IMR-90 (cell line): ENCODE measurements around the gene RTEL1. TPM values are rescaled to one million over a fixed set of nuclear protein-coding genes. Genes with fewer than 3 reads are reported as not detected.
A peak's percentile ranks its signal among the peaks of the same experiment; 100 is the strongest.

ENCODE experiments used
- ATAC-seq: fragments of 200-7000 bp; cut with Tn5 transposase; 2 replicates; pipeline ENCODE4 v1.9.1; 2020; ENCODE audit warnings: low read depth, mild to moderate bottlenecking, moderate library complexity
- BruUV-seq: library from RNA; stranded (reverse); fragments of 400-500 nt; replicated peaks from 2 replicates; lab custom pipeline; 2021; lab: Mats Ljungman, UMichigan
- CTCF ChIA-PET: fragments of 300-600 bp; formaldehyde crosslinking; extraction: SDS; loops from one replicate; lab custom pipeline; 2021; ENCODE audit warnings: antibody characterized with exemption; lab: Yijun Ruan, JAX
- POLR2A ChIA-PET: fragments of 300-600 bp; sonication (Branson Sonifier 250); formaldehyde crosslinking; loops from one replicate; lab custom pipeline; 2022; ENCODE audit warnings: antibody characterized with exemption; ENCODE audit not compliant: unreplicated experiment; lab: Charles Lee
- DNase-seq: peaks from one replicate; pipeline ENCODE4 v3.0.0; 2013
- H2AFZ ChIP-seq: replicated peaks from 2 replicates; pipeline ENCODE3; 2013; ENCODE audit warnings: low read length, mild to moderate bottlenecking; ENCODE audit not compliant: poor library complexity
- H2AK5ac ChIP-seq: 2 replicates; pipeline ENCODE4 v1.6.1; 2013; ENCODE audit warnings: low read depth, low read length, inconsistent platforms
- H2AK9ac ChIP-seq: replicated peaks from 2 replicates; pipeline ENCODE3; 2013; ENCODE audit warnings: mild to moderate bottlenecking, low read depth, low read length, moderate library complexity; ENCODE audit not compliant: poor library complexity
- H2BK120ac ChIP-seq: 2 replicates; pipeline ENCODE4 v1.6.1; 2013; ENCODE audit warnings: low read depth, low read length, inconsistent platforms
- H2BK15ac ChIP-seq: 3 replicates; pipeline ENCODE4 v1.6.1; 2013; ENCODE audit warnings: low read depth, low read length, inconsistent platforms
- H2BK20ac ChIP-seq: 2 replicates; pipeline ENCODE4 v1.6.1; 2013; ENCODE audit warnings: low read depth, mild to moderate bottlenecking, inconsistent platforms, low read length, moderate library complexity
- H2BK5ac ChIP-seq: 2 replicates; pipeline ENCODE4 v1.6.1; 2013; ENCODE audit warnings: mild to moderate bottlenecking, low read depth, low read length, inconsistent platforms; ENCODE audit not compliant: poor library complexity, severe bottlenecking
- H3K14ac ChIP-seq: replicated peaks from 2 replicates; pipeline ENCODE4 v1.6.1; 2013; ENCODE audit warnings: low read depth, low read length, inconsistent platforms
- H3K18ac ChIP-seq: 2 replicates; pipeline ENCODE4 v1.6.1; 2013; ENCODE audit warnings: low read depth, low read length, control low read depth
- H3K23ac ChIP-seq: 2 replicates; pipeline ENCODE4 v1.6.1; 2013; ENCODE audit warnings: low read depth, low read length, inconsistent platforms
- H3K27ac ChIP-seq: 2 replicates; pipeline ENCODE4 v1.5.1; 2013; ENCODE audit warnings: mild to moderate bottlenecking, control low read depth, low read length; ENCODE audit not compliant: insufficient read depth
- H3K27me3 ChIP-seq: 2 replicates; pipeline ENCODE4 v1.6.1; 2013; ENCODE audit warnings: low read length; ENCODE audit not compliant: control insufficient read depth, insufficient read depth
- H3K36me3 ChIP-seq: 2 replicates; pipeline ENCODE4 v1.6.1; 2013; ENCODE audit warnings: low read length, mixed read lengths; ENCODE audit not compliant: control insufficient read depth, insufficient read depth
- H3K4ac ChIP-seq: 2 replicates; pipeline ENCODE4 v1.6.1; 2013; ENCODE audit warnings: low read depth, low read length, inconsistent platforms
- H3K4me1 ChIP-seq: 2 replicates; pipeline ENCODE4 v1.6.1; 2013; ENCODE audit warnings: low read length, mixed read lengths; ENCODE audit not compliant: control insufficient read depth, insufficient read depth
- H3K4me2 ChIP-seq: 2 replicates; pipeline ENCODE4 v1.6.1; 2013; ENCODE audit warnings: low read depth, mild to moderate bottlenecking, control low read depth, low read length, moderate library complexity
- H3K4me3 ChIP-seq: 2 replicates; pipeline ENCODE4 v1.5.1; 2013; ENCODE audit warnings: low read depth, mild to moderate bottlenecking, control low read depth, low read length, moderate library complexity; ENCODE audit not compliant: insufficient read depth
- H3K56ac ChIP-seq: 2 replicates; pipeline ENCODE4 v1.6.1; 2013; ENCODE audit warnings: low read length, inconsistent platforms; ENCODE audit not compliant: insufficient read depth; ENCODE audit errors: extremely low read depth
- H3K79me1 ChIP-seq, 2 experiments: 2 replicates each; pipeline ENCODE4 v1.6.1; 2013; ENCODE audit warnings: low read length in 2 of 2, inconsistent platforms in 1 of 2, low read depth in 1 of 2
- H3K9ac ChIP-seq: 2 replicates; pipeline ENCODE4 v1.6.1; 2013; ENCODE audit warnings: low read depth, low read length, control low read depth
- H3K9me1 ChIP-seq: 2 replicates; pipeline ENCODE4 v1.6.1; 2013; ENCODE audit warnings: low read length, inconsistent platforms; ENCODE audit not compliant: insufficient read depth
- H3K9me3 ChIP-seq: 2 replicates; pipeline ENCODE4 v1.6.1; 2013; ENCODE audit warnings: low read length; ENCODE audit not compliant: control insufficient read depth, insufficient read depth
- H4K20me1 ChIP-seq: 2 replicates; pipeline ENCODE4 v1.6.1; 2013; ENCODE audit warnings: low read length, inconsistent platforms; ENCODE audit not compliant: insufficient read depth
- H4K5ac ChIP-seq: 2 replicates; pipeline ENCODE4 v1.6.1; 2013; ENCODE audit warnings: mild to moderate bottlenecking, low read depth, low read length, control low read depth
- H4K8ac ChIP-seq, 2 experiments: 2 replicates each; pipeline ENCODE4 v1.6.1; 2013; ENCODE audit warnings: low read depth in 2 of 2, low read length in 2 of 2, control low read depth in 1 of 2, inconsistent platforms in 1 of 2
- H4K91ac ChIP-seq: 2 replicates; pipeline ENCODE4 v1.6.1; 2013; ENCODE audit warnings: low read depth, low read length, inconsistent platforms; ENCODE audit not compliant: insufficient read depth
- BHLHE40 ChIP-seq: fragments of 150-350 bp; IDR thresholded peaks from 2 replicates; pipeline ENCODE4 v1.6.1; 2016; ENCODE audit warnings: mild to moderate bottlenecking, low read depth, low read length
- CTCF ChIP-seq: conservative IDR thresholded peaks from 2 replicates; pipeline ENCODE4 v1.5.1; 2012; ENCODE audit warnings: mild to moderate bottlenecking, low read depth, low read length, improper control_type of control experiment
- ELK1 ChIP-seq: fragments of 150-350 bp; IDR thresholded peaks from 2 replicates; pipeline ENCODE4 v1.6.1; 2016; ENCODE audit warnings: low read depth, mild to moderate bottlenecking, low read length, moderate library complexity, borderline replicate concordance
- MAZ ChIP-seq: IDR thresholded peaks from 2 replicates; pipeline ENCODE4 v1.6.1; 2012; ENCODE audit warnings: low read depth, mild to moderate bottlenecking, low read length, improper control_type of control experiment, moderate library complexity, borderline replicate concordance
- NFE2L2 ChIP-seq: fragments of 150-350 bp; IDR thresholded peaks from 2 replicates; pipeline ENCODE4 v1.6.1; 2016; ENCODE audit warnings: low read depth, mild to moderate bottlenecking, low read length
- RAD21 ChIP-seq: IDR thresholded peaks from 2 replicates; pipeline ENCODE4 v1.6.1; 2012; ENCODE audit warnings: low read length, improper control_type of control experiment
- RCOR1 ChIP-seq: IDR thresholded peaks from 2 replicates; pipeline ENCODE4 v1.6.1; 2012; ENCODE audit warnings: mild to moderate bottlenecking, low read length, improper control_type of control experiment; ENCODE audit not compliant: insufficient replicate concordance
- SMC3 ChIP-seq: fragments of 150-350 bp; IDR thresholded peaks from 2 replicates; pipeline ENCODE4 v1.6.1; 2016; ENCODE audit warnings: low read depth, mild to moderate bottlenecking, antibody characterized with exemption, low read length, moderate library complexity
- WGBS, 2 experiments: methylation state at CpG; one replicate each; pipeline versions ENCODE4 v1.1.5 to v1.1.7; 2013; ENCODE audit warnings: missing lambda C conversion rate in 2 of 2; ENCODE audit not compliant: insufficient read length in 1 of 2; ENCODE audit errors: extremely low coverage in 2 of 2; 5-methylcytosine and 5-hydroxymethylcytosine counted together
- dilution Hi-C: fragments of 300-500 bp; cut with HindIII; formaldehyde crosslinking; loops from one replicate; pipeline ENCODE4 v1.14.3; 2018; ENCODE audit warnings: low sequenced_read_pairs; ENCODE audit not compliant: unreplicated experiment
- in situ Hi-C: fragments of 300-500 bp; cut with MboI; formaldehyde crosslinking; loops from 3 replicates; pipeline ENCODE4 v1.14.3; 2019; ENCODE audit warnings: low sequenced_read_pairs, inconsistent platforms, mixed read lengths
- intact Hi-C: fragments of 100-400 bp; cut with micrococcal nuclease; formaldehyde crosslinking; loops from 2 replicates; pipeline ENCODE4 v1.10.0; 2022
- polyA plus RNA-seq, 3 experiments: library from polyadenylated mRNA; depleted of rRNA; stranded (reverse); fragments of >200 nt; gene quantifications; 2 replicates each; pipeline ENCODE4 v1.2.3, GENCODE V29; 2012; ENCODE audit warnings: low replicate concordance in 1 of 3
- total RNA-seq: library from RNA; depleted of rRNA; stranded (reverse); fragments of >200 nt; gene quantifications from 2 replicates; pipeline ENCODE4 v1.2.3, GENCODE V29; 2012

RTEL1 gene
- total and polyA plus RNA-seq, 2 of the 4 experiments (the other 2 are of a cell fraction): 14.7 to 18.8 TPM

GRCh38 chr20:63732118-63733095, 74.3 kb downstream of the RTEL1 start:
- Histone ChIP-seq H3K56ac (no peak overlapping the region), H2AK5ac (no peak overlapping the region), H3K23ac (no peak overlapping the region), H2BK120ac (no peak overlapping the region), H3K36me3 (peaks cover 39% of the 10 kb centered on the region), H3K79me1 (peaks cover 21 to 66% of the 10 kb centered on the region in 2 experiments), H3K9me1 (peaks cover 19% of the 10 kb centered on the region), H4K91ac (no peak overlapping the region), H2BK5ac (no peak overlapping the region), H4K5ac (no peak overlapping the region), H4K20me1 (peaks cover 45% of the 10 kb centered on the region), H2AK9ac (peak overlapping the region; percentile 45), H3K27me3 (no peaks in the 10 kb centered on the region), H3K4me3 (no peak overlapping the region), H3K4ac (no peak overlapping the region), H3K27ac (no peak overlapping the region), H3K14ac (no peak overlapping the region), H3K9ac (no peak overlapping the region), H3K4me1 (peaks cover 3% of the 10 kb centered on the region; the same call in 1 of the 2 replicates), H2BK15ac (no peak overlapping the region), H2AFZ (no peak overlapping the region), H2BK20ac (no peak overlapping the region), H3K4me2 (no peak overlapping the region), H4K8ac (no peak overlapping the region), H3K9me3 (no peaks in the 10 kb centered on the region), H3K18ac (no peak overlapping the region)
- ATAC-seq (no peak), DNase-seq (no peak)
- intact Hi-C loops (no loop called here), in situ Hi-C loops (no loop called here), dilution Hi-C loops (no loop called here)
- 85% methylated on average over 25 of the region's 38 CpGs; no CpG with 5 or more reads in 1 of the 2 experiments for WGBS, 2 experiments
- ChIA-PET POLR2A (no interaction called here), CTCF (no interaction called here)
- no peak for TF ChIP-seq RCOR1
- no peak for TF ChIP-seq SMC3
- no peak for TF ChIP-seq BHLHE40
- no peak for TF ChIP-seq CTCF
- TF ChIP-seq RAD21: no peak
- no peak for TF ChIP-seq NFE2L2
- no peak for TF ChIP-seq MAZ
- no peak for TF ChIP-seq ELK1
- BruUV-seq: no TSS peak
